GM23248 (cell line): ENCODE measurements around the gene ROR1. TPM values are rescaled to one million over a fixed set of nuclear protein-coding genes. Genes with fewer than 3 reads are reported as not detected.

Source experiments
- DNase-seq: peaks from one replicate; pipeline ENCODE4 v3.0.0-alpha.2; 2015
- H2AFZ ChIP-seq: fragments of 200-600 bp; sonication (generic); 2 replicates; pipeline ENCODE4 v1.6.1; 2016; ENCODE audit warnings: antibody characterized with exemption
- H3F3A ChIP-seq: fragments of 200-600 bp; sonication (generic); 2 replicates; pipeline ENCODE4 v1.6.1; 2016; ENCODE audit warnings: mild to moderate bottlenecking, antibody characterized with exemption, mixed run types; ENCODE audit not compliant: insufficient read depth
- H3K27ac ChIP-seq: fragments of 200-600 bp; sonication (generic); 2 replicates; pipeline ENCODE4 v1.5.1; 2016; ENCODE audit warnings: mild to moderate bottlenecking
- H3K27me3 ChIP-seq: fragments of 200-600 bp; sonication (generic); replicated peaks from 2 replicates; pipeline ENCODE4 v1.6.1; 2016; ENCODE audit warnings: mild to moderate bottlenecking; ENCODE audit not compliant: insufficient read depth
- H3K36me3 ChIP-seq: fragments of 200-600 bp; sonication (generic); 2 replicates; pipeline ENCODE4 v1.6.1; 2016; ENCODE audit warnings: low read depth, mild to moderate bottlenecking
- H3K4me1 ChIP-seq: fragments of 200-600 bp; sonication (generic); 2 replicates; pipeline ENCODE4 v1.6.1; 2016; ENCODE audit warnings: mild to moderate bottlenecking; ENCODE audit not compliant: insufficient read depth
- H3K4me2 ChIP-seq: fragments of 200-600 bp; sonication (generic); one replicate; pipeline ENCODE4 v1.6.1; 2016; ENCODE audit warnings: mild to moderate bottlenecking; ENCODE audit not compliant: unreplicated experiment
- H3K4me3 ChIP-seq: fragments of 200-600 bp; sonication (generic); 2 replicates; pipeline ENCODE4 v1.5.1; 2016; ENCODE audit warnings: mild to moderate bottlenecking
- H3K79me2 ChIP-seq: fragments of 200-600 bp; sonication (generic); 2 replicates; pipeline ENCODE4 v1.6.1; 2016; ENCODE audit warnings: mild to moderate bottlenecking; ENCODE audit not compliant: insufficient read depth
- H3K9ac ChIP-seq: fragments of 200-600 bp; sonication (generic); 2 replicates; pipeline ENCODE4 v1.6.1; 2016; ENCODE audit warnings: mild to moderate bottlenecking
- H3K9me2 ChIP-seq: fragments of 200-600 bp; sonication (generic); 2 replicates; pipeline ENCODE4 v1.6.1; 2016; ENCODE audit warnings: mixed run types, mild to moderate bottlenecking, moderate library complexity; ENCODE audit not compliant: insufficient read depth
- H3K9me3 ChIP-seq: fragments of 200-600 bp; sonication (generic); one replicate; pipeline ENCODE4 v1.6.1; 2017; ENCODE audit warnings: low read depth
- H4K20me1 ChIP-seq: fragments of 200-600 bp; sonication (generic); 2 replicates; pipeline ENCODE4 v1.6.0; 2016; ENCODE audit not compliant: insufficient read depth
- EZH2 ChIP-seq: fragments of 200-600 bp; sonication (generic); IDR thresholded peaks from 2 replicates; pipeline ENCODE4 v1.6.1; 2018; ENCODE audit warnings: antibody characterized with exemption, mild to moderate bottlenecking; ENCODE audit not compliant: insufficient read depth, poor library complexity, severe bottlenecking
- EZH2phosphoT487 ChIP-seq: fragments of 200-600 bp; sonication (generic); IDR thresholded peaks from 2 replicates; pipeline ENCODE4 v1.6.1; 2018; ENCODE audit warnings: antibody characterized with exemption, moderate library complexity, mild to moderate bottlenecking, low read depth; ENCODE audit not compliant: insufficient read depth
- WGBS, 2 experiments: methylation state at CpG; one replicate each; pipeline ENCODE4 v1.1.6; 2015 to 2017; ENCODE audit warnings: low lambda C conversion rate in 2 of 2, low coverage in 1 of 2; ENCODE audit errors: missing lambda C conversion rate in 2 of 2; 5-methylcytosine and 5-hydroxymethylcytosine counted together
- in situ Hi-C: fragments of 300-500 bp; cut with MboI; formaldehyde crosslinking; loops from 2 replicates; pipeline ENCODE4 v1.15.0; 2020
- polyA plus RNA-seq: library from polyadenylated mRNA; unstranded; fragments of >200 nt; fragmentation: Nextera tagmentation; extraction: Ambion mirVana; gene quantifications from 2 replicates; pipeline ENCODE4 v1.2.1, GENCODE V29; 2016
- total RNA-seq: library from RNA; depleted of rRNA; stranded (reverse); fragments of >200 nt; shearing (Covaris generic); gene quantifications from 2 replicates; pipeline ENCODE4 v1.2.3, GENCODE V29; 2014

Gene ROR1
- total and polyA plus RNA-seq, 2 experiments from 2014 or later = 12.0 to 13.3 TPM

DNA sequence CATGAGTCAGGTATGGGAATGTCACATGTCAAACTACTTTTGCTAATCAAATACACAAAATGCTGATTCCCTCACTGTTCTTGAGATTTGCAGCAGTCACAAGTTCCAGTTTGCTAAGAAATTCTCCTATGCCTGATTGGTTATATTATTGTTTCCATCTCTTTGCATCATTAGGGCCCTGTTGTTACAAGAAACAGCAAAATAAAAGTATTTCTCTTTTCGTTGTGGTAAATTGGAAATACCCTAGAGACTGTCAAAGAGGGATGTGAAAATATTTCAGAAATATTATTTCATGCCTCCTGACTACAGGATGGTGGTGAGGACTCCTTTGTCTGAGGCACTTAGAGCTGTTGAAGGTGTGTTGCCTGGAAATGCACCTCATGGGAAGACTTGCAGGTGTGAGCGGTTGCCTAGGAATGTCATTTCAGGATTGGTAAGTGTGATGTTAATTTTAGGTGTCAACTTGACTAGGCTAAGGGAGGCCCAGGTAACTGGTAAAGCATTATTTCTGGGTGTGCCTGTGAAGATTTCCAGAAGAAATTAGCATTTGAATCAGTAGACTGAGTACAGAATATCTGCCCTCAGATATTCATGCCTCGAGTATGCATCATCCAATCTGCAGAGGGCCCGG, 117.4 kb downstream of the ROR1 start:
- no peak for TF ChIP-seq EZH2
- TF ChIP-seq EZH2phosphoT487 = no peak
- Histone ChIP-seq H3K36me3 (no peaks in the 10 kb centered on the region), H3K4me3 (no peak overlapping the region), H4K20me1 (no peaks in the 10 kb centered on the region), H3K27ac (no peak overlapping the region), H2AFZ (no peak overlapping the region), H3K79me2 (peaks cover 6% of the 10 kb centered on the region; the same call in 1 of the 2 replicates), H3K4me2 (no peak overlapping the region), H3K9me3 (no peaks in the 10 kb centered on the region), H3K9ac (no peak overlapping the region), H3K9me2 (no peaks in the 10 kb centered on the region), H3F3A (peaks cover 16% of the 10 kb centered on the region), H3K4me1 (peaks cover 18% of the 10 kb centered on the region), H3K27me3 (no peaks in the 10 kb centered on the region)
- DNase-seq = no peak
- in situ Hi-C loops = no loop called here
- WGBS, 2 experiments = 90 to 93% methylated on average over 4 of the region's 4 CpGs

DNA sequence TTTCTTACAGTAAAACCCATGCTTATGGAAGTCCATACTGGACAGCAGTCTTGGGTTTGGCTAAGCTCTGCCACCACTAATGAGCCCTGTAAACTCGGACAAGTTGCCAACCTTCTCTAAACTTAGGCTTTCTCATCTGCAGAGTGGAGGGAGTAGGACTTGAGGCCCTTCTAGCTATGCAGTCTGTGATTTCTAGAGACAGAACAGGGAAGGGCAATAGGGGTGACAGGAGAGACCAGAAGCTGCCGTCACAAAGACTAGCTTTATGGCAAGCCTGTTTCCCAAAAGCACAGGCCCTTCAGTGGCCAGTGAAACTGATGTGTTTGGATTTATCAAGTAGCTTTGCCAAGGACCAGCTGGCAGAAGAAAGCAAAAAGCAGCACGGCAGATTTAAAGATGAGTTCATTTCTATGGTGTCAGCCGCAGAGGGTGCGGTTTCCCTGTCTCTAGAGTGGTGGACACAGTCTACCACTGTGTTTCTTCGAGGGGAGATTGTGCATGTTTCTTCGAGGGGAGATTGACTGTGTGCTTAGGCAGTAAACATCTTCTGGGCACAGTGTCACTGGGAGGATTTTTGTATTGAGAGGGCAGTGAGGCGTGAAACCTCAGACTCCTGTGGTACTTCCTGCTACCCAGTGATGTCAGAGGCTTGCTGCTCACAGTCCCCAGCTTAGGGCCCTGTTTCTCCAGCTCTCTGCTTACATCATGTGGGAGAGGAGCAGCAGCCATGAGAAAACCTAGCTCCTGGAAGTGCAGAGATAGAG, 119.0 kb downstream of the ROR1 start:
- Histone ChIP-seq H3K79me2 (0 out of 2 replicates have a peak, but pooled peaks cover under 1% of the 10 kb centered on the region), H3K9ac (peak overlapping the region; percentile 44; the same call in 1 of the 2 replicates), H3K36me3 (no peaks in the 10 kb centered on the region), H3K4me1 (peaks cover 18% of the 10 kb centered on the region), H4K20me1 (no peaks in the 10 kb centered on the region), H3K9me2 (no peaks in the 10 kb centered on the region), H3K4me2 (peak overlapping the region; percentile 26), H2AFZ (peak overlapping the region; percentile 63; the same call in 1 of the 2 replicates), H3F3A (peaks cover 16% of the 10 kb centered on the region), H3K4me3 (no peak overlapping the region), H3K27ac (peak overlapping the region; percentile 52), H3K27me3 (no peaks in the 10 kb centered on the region), H3K9me3 (no peaks in the 10 kb centered on the region)
- in situ Hi-C loops = no loop called here
- WGBS, 2 experiments = 18 to 20% methylated on average over 8 of the region's 8 CpGs
- DNase-seq = peak; percentile 88
- TF ChIP-seq EZH2phosphoT487 (no peak), EZH2 (no peak)

DNA sequence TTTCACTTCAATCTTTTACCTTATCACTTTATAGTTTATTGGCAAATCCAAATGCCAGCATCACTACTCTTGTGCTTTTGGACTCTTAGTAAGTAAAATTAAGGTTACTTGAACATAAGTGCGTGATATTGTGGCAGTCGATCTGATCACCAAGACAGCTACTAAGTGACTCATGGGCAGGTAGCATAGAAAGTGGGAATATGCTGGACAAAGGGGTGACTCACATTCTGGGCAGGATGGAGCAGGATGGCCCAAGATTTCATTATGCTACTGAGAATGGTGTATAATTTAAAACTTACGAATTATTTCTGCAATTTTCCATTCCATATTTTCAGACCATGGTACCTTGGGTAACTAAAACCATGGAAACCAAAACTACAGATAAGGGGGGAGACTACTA, 120.2 kb downstream of the ROR1 start:
- TF ChIP-seq EZH2 (no peak), EZH2phosphoT487 (no peak)
- H4K20me1 ChIP-seq = no peaks in the 10 kb centered on the region
- WGBS, 2 experiments = 86 to 91% methylated on average over 3 of the region's 3 CpGs
- no peak overlapping the region for H3K4me2 ChIP-seq
- no peaks in the 10 kb centered on the region for H3K27me3 ChIP-seq
- no peak overlapping the region for H2AFZ ChIP-seq
- 0 out of 2 replicates have a peak overlapping the region, but pooled peaks have one; percentile 52 for H3K27ac ChIP-seq
- H3K9me2 ChIP-seq = no peaks in the 10 kb centered on the region
- H3K79me2 ChIP-seq = no peaks in the 10 kb centered on the region
- H3K4me1 ChIP-seq = peaks cover 18% of the 10 kb centered on the region
- H3F3A ChIP-seq = peaks cover 16% of the 10 kb centered on the region
- no peak overlapping the region for H3K4me3 ChIP-seq
- H3K9ac ChIP-seq = no peak overlapping the region
- in situ Hi-C loops = no loop called here
- DNase-seq = no peak
- no peaks in the 10 kb centered on the region for H3K9me3 ChIP-seq
- no peaks in the 10 kb centered on the region for H3K36me3 ChIP-seq

DNA sequence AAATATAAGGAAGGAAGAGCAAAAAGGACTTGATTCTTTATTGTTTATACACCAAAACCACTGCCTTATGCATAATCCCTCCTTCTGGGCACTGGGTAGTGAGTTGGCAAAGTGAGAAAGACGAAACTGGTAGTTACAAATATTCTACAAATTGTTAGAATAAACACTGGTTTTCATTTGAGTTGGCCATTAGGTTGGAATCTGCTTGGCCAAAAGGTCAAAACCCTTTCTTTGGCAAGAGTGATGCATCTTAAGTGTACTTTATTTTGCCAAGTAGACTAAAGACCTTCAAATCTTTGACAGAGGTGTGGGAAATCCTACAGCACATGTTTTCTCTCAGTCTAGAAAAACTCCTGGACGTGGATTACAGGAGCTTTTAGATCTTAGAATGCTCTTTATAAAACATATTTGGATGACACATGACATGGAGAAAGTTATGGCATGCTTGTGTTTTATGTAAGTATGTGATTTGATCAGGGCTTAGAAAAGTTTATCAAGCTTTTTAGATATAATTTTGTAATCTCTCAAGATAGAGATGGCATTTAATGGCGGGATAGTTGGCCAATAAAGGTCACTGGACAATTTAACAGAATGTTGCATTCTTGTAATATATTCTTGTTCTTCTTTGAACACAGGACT, 120.9 kb downstream of the ROR1 start:
- H2AFZ ChIP-seq = no peak overlapping the region
- no peaks in the 10 kb centered on the region for H4K20me1 ChIP-seq
- WGBS, 2 experiments = 89 to 91% methylated on average over 3 of the region's 3 CpGs
- TF ChIP-seq EZH2 = no peak
- no peak for TF ChIP-seq EZH2phosphoT487
- no peak overlapping the region for H3K4me2 ChIP-seq
- H3K9me3 ChIP-seq = no peaks in the 10 kb centered on the region
- H3K36me3 ChIP-seq = no peaks in the 10 kb centered on the region
- H3K79me2 ChIP-seq = no peaks in the 10 kb centered on the region
- in situ Hi-C loops = no loop called here
- peaks cover 18% of the 10 kb centered on the region for H3K4me1 ChIP-seq
- H3K9ac ChIP-seq = no peak overlapping the region
- no peaks in the 10 kb centered on the region for H3K9me2 ChIP-seq
- peaks cover 12% of the 10 kb centered on the region; the same call in 1 of the 2 replicates for H3F3A ChIP-seq
- H3K27ac ChIP-seq = no peak overlapping the region
- DNase-seq = no peak
- no peaks in the 10 kb centered on the region for H3K27me3 ChIP-seq
- no peak overlapping the region for H3K4me3 ChIP-seq
